ENCODE data around the gene ITGA4. TPM values are rescaled to one million over a fixed set of nuclear protein-coding genes. Genes with fewer than 3 reads are reported as not detected.
A peak's percentile ranks its signal among the peaks of the same experiment; 100 is the strongest.

Gene ITGA4
- total RNA-seq, 1 experiment from 2014 or later, result 2.7 TPM

GRCh38 chr2:181430406-181431118 lies 26.6 kb upstream of the ITGA4 start:
- Mint-ChIP-seq H3K27me3 (ENCODE audit: low read depth) (peaks cover 43% of the 10 kb centered on the region), H3K9me3 (peaks cover 17% of the 10 kb centered on the region), H3K4me3 (no peak overlapping the region), H3K4me1 (peaks cover 18% of the 10 kb centered on the region), H3K36me3 (no peaks in the 10 kb centered on the region), H3K27ac (no peak overlapping the region)
- ATAC-seq (peak; percentile 74), DNase-seq (ENCODE audit: low spot score) (no peak)
- TF ChIP-seq CTCF (IDR thresholded peaks at IDR 0.05) (peak; percentile 21; the same call in 1 of the 2 replicates), MYBL2 (CRISPR knock-in tag; IDR thresholded peaks at IDR 0.05) (no peak)
- POLR2A ChIA-PET, result no interaction called here
- CTCF ChIA-PET, result no interaction called here

- Mint-ChIP-seq H3K4me3 (no peak overlapping the region), H3K36me3 (no peaks in the 10 kb centered on the region), H3K27me3 (ENCODE audit: low read depth) (peaks cover 32% of the 10 kb centered on the region), H3K4me1 (peaks cover 10% of the 10 kb centered on the region), H3K9me3 (peaks cover 17% of the 10 kb centered on the region), H3K27ac (no peak overlapping the region)
- TF ChIP-seq, protein P1, sequence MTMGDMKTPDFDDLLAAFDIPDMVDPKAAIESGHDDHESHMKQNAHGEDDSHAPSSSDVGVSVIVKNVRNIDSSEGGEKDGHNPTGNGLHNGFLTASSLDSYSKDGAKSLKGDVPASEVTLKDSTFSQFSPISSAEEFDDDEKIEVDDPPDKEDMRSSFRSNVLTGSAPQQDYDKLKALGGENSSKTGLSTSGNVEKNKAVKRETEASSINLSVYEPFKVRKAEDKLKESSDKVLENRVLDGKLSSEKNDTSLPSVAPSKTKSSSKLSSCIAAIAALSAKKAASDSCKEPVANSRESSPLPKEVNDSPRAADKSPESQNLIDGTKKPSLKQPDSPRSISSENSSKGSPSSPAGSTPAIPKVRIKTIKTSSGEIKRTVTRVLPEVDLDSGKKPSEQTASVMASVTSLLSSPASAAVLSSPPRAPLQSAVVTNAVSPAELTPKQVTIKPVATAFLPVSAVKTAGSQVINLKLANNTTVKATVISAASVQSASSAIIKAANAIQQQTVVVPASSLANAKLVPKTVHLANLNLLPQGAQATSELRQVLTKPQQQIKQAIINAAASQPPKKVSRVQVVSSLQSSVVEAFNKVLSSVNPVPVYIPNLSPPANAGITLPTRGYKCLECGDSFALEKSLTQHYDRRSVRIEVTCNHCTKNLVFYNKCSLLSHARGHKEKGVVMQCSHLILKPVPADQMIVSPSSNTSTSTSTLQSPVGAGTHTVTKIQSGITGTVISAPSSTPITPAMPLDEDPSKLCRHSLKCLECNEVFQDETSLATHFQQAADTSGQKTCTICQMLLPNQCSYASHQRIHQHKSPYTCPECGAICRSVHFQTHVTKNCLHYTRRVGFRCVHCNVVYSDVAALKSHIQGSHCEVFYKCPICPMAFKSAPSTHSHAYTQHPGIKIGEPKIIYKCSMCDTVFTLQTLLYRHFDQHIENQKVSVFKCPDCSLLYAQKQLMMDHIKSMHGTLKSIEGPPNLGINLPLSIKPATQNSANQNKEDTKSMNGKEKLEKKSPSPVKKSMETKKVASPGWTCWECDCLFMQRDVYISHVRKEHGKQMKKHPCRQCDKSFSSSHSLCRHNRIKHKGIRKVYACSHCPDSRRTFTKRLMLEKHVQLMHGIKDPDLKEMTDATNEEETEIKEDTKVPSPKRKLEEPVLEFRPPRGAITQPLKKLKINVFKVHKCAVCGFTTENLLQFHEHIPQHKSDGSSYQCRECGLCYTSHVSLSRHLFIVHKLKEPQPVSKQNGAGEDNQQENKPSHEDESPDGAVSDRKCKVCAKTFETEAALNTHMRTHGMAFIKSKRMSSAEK (CRISPR knock-in tag; IDR thresholded peaks at IDR 0.05; ENCODE audit: borderline replicate concordance), result no peak
- TF ChIP-seq ATF3 (CRISPR knock-in tag; conservative IDR thresholded peaks at IDR 0.05) (no peak), ZNF263 (CRISPR knock-in tag; IDR thresholded peaks at IDR 0.05; ENCODE audit: low read depth) (no peak), EMX1 (CRISPR knock-in tag; IDR thresholded peaks at IDR 0.05) (no peak)
- TF ChIP-seq, protein P2, sequence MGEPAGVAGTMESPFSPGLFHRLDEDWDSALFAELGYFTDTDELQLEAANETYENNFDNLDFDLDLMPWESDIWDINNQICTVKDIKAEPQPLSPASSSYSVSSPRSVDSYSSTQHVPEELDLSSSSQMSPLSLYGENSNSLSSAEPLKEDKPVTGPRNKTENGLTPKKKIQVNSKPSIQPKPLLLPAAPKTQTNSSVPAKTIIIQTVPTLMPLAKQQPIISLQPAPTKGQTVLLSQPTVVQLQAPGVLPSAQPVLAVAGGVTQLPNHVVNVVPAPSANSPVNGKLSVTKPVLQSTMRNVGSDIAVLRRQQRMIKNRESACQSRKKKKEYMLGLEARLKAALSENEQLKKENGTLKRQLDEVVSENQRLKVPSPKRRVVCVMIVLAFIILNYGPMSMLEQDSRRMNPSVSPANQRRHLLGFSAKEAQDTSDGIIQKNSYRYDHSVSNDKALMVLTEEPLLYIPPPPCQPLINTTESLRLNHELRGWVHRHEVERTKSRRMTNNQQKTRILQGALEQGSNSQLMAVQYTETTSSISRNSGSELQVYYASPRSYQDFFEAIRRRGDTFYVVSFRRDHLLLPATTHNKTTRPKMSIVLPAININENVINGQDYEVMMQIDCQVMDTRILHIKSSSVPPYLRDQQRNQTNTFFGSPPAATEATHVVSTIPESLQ (CRISPR knock-in tag; IDR thresholded peaks at IDR 0.05), result no peak
- ATAC-seq (0 out of 2 replicates have a peak, but pooled peaks have one; percentile 36), DNase-seq (ENCODE audit: low spot score) (no peak)
- POLR2A ChIA-PET, result interaction anchor here (0.5 kb wide), 1 partner anchor 522 kb away, joined by 5 read pairs; no protein-coding TSS in a partner anchor
- CTCF ChIA-PET, result interaction anchor here (1.1 kb wide), 1 partner anchor 156 kb away, joined by 3 read pairs; no protein-coding TSS in a partner anchor
Observed at GRCh38 chr2:181431674-181432073, 25.5 kb upstream of the ITGA4 start.

DNA sequence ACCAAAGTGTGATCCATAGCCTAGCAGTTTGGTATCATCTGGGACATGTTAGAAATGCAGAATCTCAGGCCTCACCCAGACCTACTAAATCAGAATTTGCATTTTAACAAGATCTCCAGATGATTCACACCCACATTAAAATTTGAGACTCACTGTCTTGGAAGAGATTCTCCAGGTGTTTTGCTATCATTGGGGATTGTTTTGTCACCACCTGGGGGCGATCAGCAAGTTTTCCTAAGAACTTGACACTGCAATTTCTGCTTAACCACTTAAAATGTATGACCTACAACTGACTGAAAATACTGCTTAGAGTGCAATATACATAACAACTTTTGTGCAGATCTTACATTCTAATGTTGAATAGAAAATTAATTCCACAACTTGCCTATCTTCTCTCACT lies 18.9 kb upstream of the ITGA4 start:
- ChIA-PET CTCF (interaction anchor here (0.6 to 0.9 kb wide), 3 partner anchors 18 to 638 kb away, joined by 3 read pairs; no protein-coding TSS in a partner anchor), POLR2A (no interaction called here)
- ATAC-seq, result peak; percentile 65
- H3K4me1 Mint-ChIP-seq, result peaks cover 13% of the 10 kb centered on the region
- no peaks in the 10 kb centered on the region for H3K36me3 Mint-ChIP-seq
- no peak overlapping the region for H3K27ac Mint-ChIP-seq
- H3K4me3 Mint-ChIP-seq, result no peak overlapping the region
- peaks cover 15% of the 10 kb centered on the region for H3K9me3 Mint-ChIP-seq
- no peaks in the 10 kb centered on the region for H3K27me3 Mint-ChIP-seq (ENCODE audit: low read depth)
- TF ChIP-seq ZSCAN18 (CRISPR knock-in tag; IDR thresholded peaks at IDR 0.05) (no peak), JUN (CRISPR knock-in tag; IDR thresholded peaks at IDR 0.05) (no peak), CTCF (IDR thresholded peaks at IDR 0.05) (no peak), GABPB1 (CRISPR knock-in tag; IDR thresholded peaks at IDR 0.05) (no peak)
- TF ChIP-seq, protein P2 (CRISPR knock-in tag; IDR thresholded peaks at IDR 0.05), result no peak
- peak; percentile 18 for DNase-seq (ENCODE audit: low spot score)
